SK-N-SH treated with all-trans-retinoic acid at 6 μM for 48 hours (cell line): ENCODE data around the gene TOR1AIP1.

Source experiments
- ATAC-seq: fragments of 200-7000 bp; cut with Tn5 transposase; 3 replicates; pipeline ENCODE4 v1.9.1; 2020; ENCODE audit warnings: mild to moderate bottlenecking, moderate library complexity
- ARNTL ChIP-seq: fragments of 450-650 bp; formaldehyde crosslinking; IDR thresholded peaks from 2 replicates; pipeline ENCODE4 v1.5.0; 2020; ENCODE audit warnings: low read depth, mild to moderate bottlenecking, moderate library complexity, borderline replicate concordance
- BACH2 ChIP-seq: fragments of 250-450 bp; sonication (Bioruptor Pico); IDR thresholded peaks from 2 replicates; pipeline ENCODE4 v1.9.0; 2021; ENCODE audit warnings: mild to moderate bottlenecking, borderline replicate concordance
- CSDC2 ChIP-seq: fragments of 250-450 bp; sonication (Bioruptor Pico); IDR thresholded peaks from 2 replicates; pipeline ENCODE4 v1.5.0; 2020; ENCODE audit warnings: mild to moderate bottlenecking, moderate library complexity
- ESRRG ChIP-seq: fragments of 250-450 bp; sonication (Bioruptor Pico); IDR thresholded peaks from 2 replicates; pipeline ENCODE4 v1.6.1; 2021; ENCODE audit warnings: mild to moderate bottlenecking
- ISL1 ChIP-seq: fragments of 250-450 bp; sonication (Bioruptor Pico); IDR thresholded peaks from 2 replicates; pipeline ENCODE4 v2.1.2; 2022; ENCODE audit warnings: mild to moderate bottlenecking, moderate library complexity
- OSR1 ChIP-seq: fragments of 250-450 bp; sonication (Bioruptor Pico); IDR thresholded peaks from 2 replicates; pipeline ENCODE4 v1.8.0; 2022; ENCODE audit warnings: moderate library complexity, mild to moderate bottlenecking, inconsistent platforms
- PPARA ChIP-seq: fragments of 250-450 bp; sonication (Bioruptor Pico); IDR thresholded peaks from 2 replicates; pipeline ENCODE4 v1.5.0; 2020; ENCODE audit warnings: mild to moderate bottlenecking, borderline replicate concordance
- RARB ChIP-seq: fragments of 250-450 bp; sonication (Bioruptor Pico); IDR thresholded peaks from 2 replicates; pipeline ENCODE4 v1.8.0; 2021; ENCODE audit warnings: mild to moderate bottlenecking, moderate library complexity
- SNAI2 ChIP-seq: fragments of 250-450 bp; sonication (Bioruptor Pico); IDR thresholded peaks from 2 replicates; pipeline ENCODE4 v1.5.0; 2020; ENCODE audit warnings: mild to moderate bottlenecking, moderate library complexity
- TCF4 ChIP-seq: fragments of 250-450 bp; sonication (Bioruptor Pico); IDR thresholded peaks from 2 replicates; pipeline ENCODE4 v1.8.0; 2021; ENCODE audit warnings: mild to moderate bottlenecking, moderate library complexity, borderline replicate concordance
- TOX ChIP-seq: fragments of 250-450 bp; sonication (Bioruptor Pico); IDR thresholded peaks from 2 replicates; pipeline ENCODE4 v1.8.0; 2021; ENCODE audit warnings: mild to moderate bottlenecking, moderate library complexity, borderline replicate concordance
- ZC3H10 ChIP-seq: fragments of 250-450 bp; sonication (Bioruptor Pico); IDR thresholded peaks from 2 replicates; pipeline ENCODE4 v1.5.1; 2021; ENCODE audit warnings: mild to moderate bottlenecking, moderate library complexity
- ZFP3 ChIP-seq: fragments of 250-450 bp; sonication (Bioruptor Pico); IDR thresholded peaks from 2 replicates; pipeline ENCODE4 v1.5.0; 2020; ENCODE audit warnings: mild to moderate bottlenecking, moderate library complexity
- ZFP30 ChIP-seq: fragments of 450-650 bp; formaldehyde crosslinking; IDR thresholded peaks from 2 replicates; pipeline ENCODE4 v1.5.0; 2022; ENCODE audit warnings: mild to moderate bottlenecking, moderate library complexity
- ZNF565 ChIP-seq: fragments of 450-650 bp; formaldehyde crosslinking; conservative IDR thresholded peaks from 2 replicates; pipeline ENCODE4 v1.5.0; 2020; ENCODE audit warnings: low read depth, mild to moderate bottlenecking, moderate library complexity
- ZNF70 ChIP-seq: fragments of 450-650 bp; formaldehyde crosslinking; IDR thresholded peaks from 2 replicates; pipeline ENCODE4 v1.5.0; 2020; ENCODE audit warnings: mild to moderate bottlenecking, moderate library complexity
- TF ChIP-seq, protein P1 (sequence below): fragments of 250-450 bp; sonication (Bioruptor Pico); IDR thresholded peaks from 2 replicates; pipeline ENCODE4 v1.5.1; 2020; ENCODE audit warnings: low read depth, mild to moderate bottlenecking, moderate library complexity
- TF ChIP-seq, protein P2 (sequence below): fragments of 250-450 bp; sonication (Bioruptor Pico); IDR thresholded peaks from 2 replicates; pipeline ENCODE4 v1.8.0; 2020; ENCODE audit warnings: mild to moderate bottlenecking, moderate library complexity, borderline replicate concordance
- TF ChIP-seq, protein P3 (sequence below): fragments of 250-450 bp; sonication (Bioruptor Pico); IDR thresholded peaks from 2 replicates; pipeline ENCODE4 v1.5.1; 2021; ENCODE audit warnings: mild to moderate bottlenecking, moderate library complexity

TOR1AIP1 gene

DNA sequence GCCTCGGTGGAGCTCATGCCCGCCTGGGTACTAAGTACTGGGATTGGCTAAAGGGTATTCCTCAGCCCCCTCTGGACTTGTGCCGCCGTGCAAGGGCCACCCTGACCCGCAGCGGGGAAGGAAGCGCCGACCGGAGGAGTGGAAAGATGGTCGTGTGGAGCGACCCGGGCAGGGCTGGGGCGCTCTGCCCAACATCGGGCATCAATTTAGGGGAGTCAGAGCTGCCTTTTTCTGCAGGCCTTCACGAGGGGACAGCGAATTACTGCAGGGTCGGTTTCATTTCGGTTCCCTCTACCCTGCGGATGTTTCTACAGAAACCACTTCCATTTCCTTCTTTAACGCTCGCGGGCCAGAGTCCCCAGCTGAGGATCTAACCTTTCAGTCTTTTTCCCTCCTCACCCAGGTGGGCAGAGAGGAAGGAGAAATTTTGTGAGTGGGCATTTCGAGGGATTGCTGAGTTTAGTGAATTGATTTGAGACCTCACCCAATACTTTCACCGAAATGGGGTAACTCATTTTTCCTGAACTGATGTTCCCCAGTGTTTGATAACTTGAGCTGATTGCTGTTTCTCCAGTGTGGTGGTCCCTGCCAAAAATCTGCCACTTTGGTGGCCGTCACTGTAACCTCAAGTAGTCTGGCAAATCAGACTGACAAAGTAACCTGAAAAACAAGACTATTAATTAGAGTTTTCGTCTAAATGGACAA lies 1.1 kb downstream of the TOR1AIP1 start (continued):
- TF ChIP-seq, protein P1, sequence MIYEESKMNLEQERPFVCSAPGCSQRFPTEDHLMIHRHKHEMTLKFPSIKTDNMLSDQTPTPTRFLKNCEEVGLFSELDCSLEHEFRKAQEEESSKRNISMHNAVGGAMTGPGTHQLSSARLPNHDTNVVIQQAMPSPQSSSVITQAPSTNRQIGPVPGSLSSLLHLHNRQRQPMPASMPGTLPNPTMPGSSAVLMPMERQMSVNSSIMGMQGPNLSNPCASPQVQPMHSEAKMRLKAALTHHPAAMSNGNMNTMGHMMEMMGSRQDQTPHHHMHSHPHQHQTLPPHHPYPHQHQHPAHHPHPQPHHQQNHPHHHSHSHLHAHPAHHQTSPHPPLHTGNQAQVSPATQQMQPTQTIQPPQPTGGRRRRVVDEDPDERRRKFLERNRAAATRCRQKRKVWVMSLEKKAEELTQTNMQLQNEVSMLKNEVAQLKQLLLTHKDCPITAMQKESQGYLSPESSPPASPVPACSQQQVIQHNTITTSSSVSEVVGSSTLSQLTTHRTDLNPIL (CRISPR knock-in tag): no peak
- TF ChIP-seq ZNF70 (CRISPR knock-in tag): no peak
- no peak for TF ChIP-seq ISL1
- TF ChIP-seq TOX (CRISPR knock-in tag): no peak
- TF ChIP-seq, protein P2, sequence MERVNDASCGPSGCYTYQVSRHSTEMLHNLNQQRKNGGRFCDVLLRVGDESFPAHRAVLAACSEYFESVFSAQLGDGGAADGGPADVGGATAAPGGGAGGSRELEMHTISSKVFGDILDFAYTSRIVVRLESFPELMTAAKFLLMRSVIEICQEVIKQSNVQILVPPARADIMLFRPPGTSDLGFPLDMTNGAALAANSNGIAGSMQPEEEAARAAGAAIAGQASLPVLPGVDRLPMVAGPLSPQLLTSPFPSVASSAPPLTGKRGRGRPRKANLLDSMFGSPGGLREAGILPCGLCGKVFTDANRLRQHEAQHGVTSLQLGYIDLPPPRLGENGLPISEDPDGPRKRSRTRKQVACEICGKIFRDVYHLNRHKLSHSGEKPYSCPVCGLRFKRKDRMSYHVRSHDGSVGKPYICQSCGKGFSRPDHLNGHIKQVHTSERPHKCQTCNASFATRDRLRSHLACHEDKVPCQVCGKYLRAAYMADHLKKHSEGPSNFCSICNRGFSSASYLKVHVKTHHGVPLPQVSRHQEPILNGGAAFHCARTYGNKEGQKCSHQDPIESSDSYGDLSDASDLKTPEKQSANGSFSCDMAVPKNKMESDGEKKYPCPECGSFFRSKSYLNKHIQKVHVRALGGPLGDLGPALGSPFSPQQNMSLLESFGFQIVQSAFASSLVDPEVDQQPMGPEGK (CRISPR knock-in tag): no peak
- no peak for TF ChIP-seq ZC3H10 (CRISPR knock-in tag)
- TF ChIP-seq PPARA (CRISPR knock-in tag): no peak
- TF ChIP-seq CSDC2 (CRISPR knock-in tag): no peak

DNA sequence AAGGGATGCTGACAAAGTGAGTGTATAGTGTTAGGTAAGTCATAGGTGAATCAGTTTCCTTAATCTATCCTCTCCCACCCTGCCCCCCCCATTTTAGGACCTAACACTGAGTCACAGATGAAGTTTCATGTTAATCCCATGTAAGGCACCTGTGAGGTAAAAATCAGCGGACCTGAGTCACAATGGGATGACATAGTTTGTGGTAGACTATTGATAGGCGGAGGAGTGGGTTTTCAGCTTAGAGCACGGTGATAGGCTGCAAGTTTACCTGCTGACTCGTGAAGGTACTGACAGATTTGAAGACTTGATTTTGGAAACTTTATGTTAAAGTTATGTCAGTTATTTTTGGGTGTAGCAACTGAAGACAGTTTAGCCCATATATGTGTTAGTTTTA lies 1.7 kb downstream of the TOR1AIP1 start:
- ATAC-seq: no peak
- no peak for TF ChIP-seq ZFP3
- TF ChIP-seq, protein P3, sequence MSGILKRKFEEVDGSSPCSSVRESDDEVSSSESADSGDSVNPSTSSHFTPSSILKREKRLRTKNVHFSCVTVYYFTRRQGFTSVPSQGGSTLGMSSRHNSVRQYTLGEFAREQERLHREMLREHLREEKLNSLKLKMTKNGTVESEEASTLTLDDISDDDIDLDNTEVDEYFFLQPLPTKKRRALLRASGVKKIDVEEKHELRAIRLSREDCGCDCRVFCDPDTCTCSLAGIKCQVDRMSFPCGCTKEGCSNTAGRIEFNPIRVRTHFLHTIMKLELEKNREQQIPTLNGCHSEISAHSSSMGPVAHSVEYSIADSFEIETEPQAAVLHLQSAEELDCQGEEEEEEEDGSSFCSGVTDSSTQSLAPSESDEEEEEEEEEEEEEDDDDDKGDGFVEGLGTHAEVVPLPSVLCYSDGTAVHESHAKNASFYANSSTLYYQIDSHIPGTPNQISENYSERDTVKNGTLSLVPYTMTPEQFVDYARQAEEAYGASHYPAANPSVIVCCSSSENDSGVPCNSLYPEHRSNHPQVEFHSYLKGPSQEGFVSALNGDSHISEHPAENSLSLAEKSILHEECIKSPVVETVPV (CRISPR knock-in tag): no peak
- TF ChIP-seq, protein P2 (CRISPR knock-in tag): no peak
- TF ChIP-seq ISL1: no peak
- no peak for TF ChIP-seq CSDC2 (CRISPR knock-in tag)
- no peak for TF ChIP-seq SNAI2
- TF ChIP-seq OSR1: no peak
- no peak for TF ChIP-seq ZC3H10 (CRISPR knock-in tag)
- TF ChIP-seq, protein P1 (CRISPR knock-in tag): no peak
- TF ChIP-seq RARB (CRISPR knock-in tag): no peak
- TF ChIP-seq ESRRG (CRISPR knock-in tag): no peak
- TF ChIP-seq TCF4: no peak
- no peak for TF ChIP-seq ARNTL (CRISPR knock-in tag)
- TF ChIP-seq, all 23 proteins: peak for 0

DNA sequence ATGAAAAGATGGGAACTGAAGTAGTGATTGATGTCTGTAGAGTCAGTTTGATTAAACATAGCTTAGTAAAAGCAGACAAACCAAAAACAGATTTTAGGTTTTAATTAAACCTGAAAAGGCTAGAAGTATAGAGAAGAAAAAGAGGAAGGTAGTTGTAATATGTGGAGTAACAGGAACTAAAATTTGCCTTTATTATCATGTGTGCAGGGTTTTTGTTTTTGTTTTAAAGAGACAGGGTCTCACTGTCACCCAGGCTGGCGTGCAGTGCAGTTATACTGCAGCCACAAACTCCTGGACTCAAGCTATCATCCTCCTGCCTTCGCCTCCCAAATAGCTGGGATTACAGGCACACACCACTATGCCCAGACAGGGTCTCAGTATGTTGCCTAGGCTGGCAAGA lies 6.0 kb downstream of the TOR1AIP1 start:
- TF ChIP-seq ZNF70 (CRISPR knock-in tag) (no peak), RARB (CRISPR knock-in tag) (no peak)
- no peak for ATAC-seq

DNA sequence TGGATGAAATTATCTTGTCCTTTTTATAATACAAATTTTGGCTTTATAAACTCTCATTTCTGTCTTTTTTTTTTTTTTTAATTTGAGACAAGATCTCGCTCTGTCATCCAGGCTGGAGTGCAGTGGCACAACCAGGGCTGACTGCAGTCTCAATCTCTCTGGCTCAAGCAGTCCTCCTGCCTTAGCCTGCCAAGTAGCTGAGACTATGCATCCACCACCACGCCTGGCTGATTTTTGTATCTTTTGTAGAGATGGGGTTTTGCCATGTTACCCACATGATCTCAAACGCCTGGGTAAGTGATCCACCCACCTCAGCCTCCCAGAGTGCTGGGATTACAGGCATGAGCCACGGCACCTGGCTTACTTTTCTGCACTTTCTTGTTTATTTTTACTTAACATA lies 7.5 kb downstream of the TOR1AIP1 start:
- TF ChIP-seq RARB (CRISPR knock-in tag): no peak
- TF ChIP-seq ARNTL (CRISPR knock-in tag): no peak
- TF ChIP-seq SNAI2: no peak
- no peak for TF ChIP-seq BACH2 (CRISPR knock-in tag)
- TF ChIP-seq ZNF565 (CRISPR knock-in tag): no peak
- no peak for TF ChIP-seq ZFP30 (CRISPR knock-in tag)
- TF ChIP-seq OSR1: no peak
- no peak for ATAC-seq
